H1 (cell line): ENCODE results near the gene CAPZB. TPM values are rescaled to one million over a fixed set of nuclear protein-coding genes. Genes with fewer than 3 reads are reported as not detected.

Experiments
- CTCF ChIA-PET: fragments of 300-600 bp; sonication (Branson Sonifier 250); formaldehyde crosslinking; loops from one replicate; lab custom pipeline; 2021; ENCODE audit not compliant: partially characterized antibody; lab: Charles Lee
- POLR2A ChIA-PET: fragments of 300-600 bp; sonication (Branson Sonifier 250); formaldehyde crosslinking; loops from one replicate; lab custom pipeline; 2021; ENCODE audit warnings: inconsistent platforms; ENCODE audit not compliant: partially characterized antibody; lab: Charles Lee
- DNase-seq, 2 experiments: peaks; one replicate each; pipeline versions ENCODE4 v3.0.0 to v3.0.0-alpha.2; 2010 to 2022; ENCODE audit warnings: low spot score in 2 of 2, low read depth in 1 of 2, mixed read lengths in 1 of 2
- FAIRE-seq: peaks from 2 replicates; lab custom pipeline; 2011; peaks lifted over from hg19 to GRCh38; lab: Jason Lieb, UNC
- H2AFZ ChIP-seq: 2 replicates; pipeline ENCODE4 v1.8.1; 2012; ENCODE audit warnings: low read length, inconsistent platforms
- H2AK5ac ChIP-seq: 2 replicates; pipeline ENCODE4 v1.6.1; 2013; ENCODE audit warnings: low read depth, low read length
- H2BK120ac ChIP-seq: replicated peaks from 2 replicates; pipeline ENCODE3; 2013; ENCODE audit warnings: low read depth, low read length, inconsistent platforms
- H2BK12ac ChIP-seq: 2 replicates; pipeline ENCODE4 v1.6.1; 2013; ENCODE audit warnings: low read depth, low read length
- H2BK15ac ChIP-seq: 2 replicates; pipeline ENCODE4 v1.6.1; 2013; ENCODE audit warnings: low read length
- H2BK20ac ChIP-seq: 2 replicates; pipeline ENCODE4 v1.6.1; 2013; ENCODE audit warnings: low read length
- H2BK5ac ChIP-seq: 2 replicates; pipeline ENCODE4 v1.6.1; 2013; ENCODE audit warnings: low read depth, low read length
- H3K14ac ChIP-seq: 2 replicates; pipeline ENCODE4 v1.6.1; 2013; ENCODE audit warnings: inconsistent platforms; ENCODE audit not compliant: insufficient read length
- H3K18ac ChIP-seq: 2 replicates; pipeline ENCODE4 v1.6.1; 2013; ENCODE audit warnings: low read length; ENCODE audit errors: extremely low read depth
- H3K23ac ChIP-seq: 2 replicates; pipeline ENCODE4 v1.6.1; 2013; ENCODE audit warnings: inconsistent platforms; ENCODE audit not compliant: insufficient read length
- H3K23me2 ChIP-seq: 2 replicates; pipeline ENCODE4 v1.6.1; 2013; ENCODE audit warnings: low read depth, low read length
- H3K27ac ChIP-seq: 2 replicates; pipeline ENCODE4 v1.6.1; 2011; ENCODE audit warnings: low read depth, low read length, inconsistent platforms
- H3K27me3 ChIP-seq, 4 experiments: replicated peaks in 1 of 4; 1 replicate in 1 of 4; 2 replicates in 3 of 4; pipeline versions ENCODE4 v1.6.1 to v1.8.1; 2011 to 2013; ENCODE audit warnings: low read length in 3 of 4, mild to moderate bottlenecking in 3 of 4, inconsistent platforms in 2 of 4, mixed read lengths in 2 of 4, moderate library complexity in 1 of 4; ENCODE audit not compliant: control insufficient read depth in 3 of 4, insufficient read depth in 3 of 4; ENCODE audit errors: extremely low read depth in 1 of 4
- H3K36me3 ChIP-seq, 4 experiments: 2 replicates each; pipeline versions ENCODE4 v1.6.1 to v1.8.1; 2011 to 2013; ENCODE audit warnings: mild to moderate bottlenecking in 4 of 4, low read length in 3 of 4, moderate library complexity in 2 of 4, control low read depth in 1 of 4, inconsistent platforms in 1 of 4; ENCODE audit not compliant: insufficient read depth in 4 of 4, control insufficient read depth in 2 of 4
- H3K4ac ChIP-seq: replicated peaks from 2 replicates; pipeline ENCODE3; 2013; ENCODE audit warnings: low read length, low read depth, mixed read lengths, inconsistent platforms; ENCODE audit not compliant: insufficient read length
- H3K4me1 ChIP-seq, 4 experiments: replicated peaks in 1 of 4; 1 replicate in 1 of 4; 2 replicates in 3 of 4; pipeline versions ENCODE4 v1.6.1 to v1.8.1; 2011 to 2013; ENCODE audit warnings: low read length in 3 of 4, inconsistent platforms in 2 of 4, mixed read lengths in 1 of 4; ENCODE audit not compliant: insufficient read depth in 4 of 4, control insufficient read depth in 3 of 4
- H3K4me2 ChIP-seq, 2 experiments: 2 replicates each; pipeline versions ENCODE4 v1.6.1 to v1.8.1; 2011 to 2013; ENCODE audit warnings: low read depth in 2 of 2, low read length in 2 of 2, control low read depth in 1 of 2, inconsistent platforms in 1 of 2, mild to moderate bottlenecking in 1 of 2; ENCODE audit not compliant: insufficient read depth in 1 of 2
- H3K4me3 ChIP-seq, 4 experiments: fragments of 200-600, 300-600 bp in 1 of 4; sonication (generic), shearing (Covaris generic), sonication (Bioruptor Twin) in 1 of 4; 2 replicates each; pipeline versions ENCODE4 v1.5.1 to v1.8.1; 2011 to 2016; ENCODE audit warnings: low read length in 4 of 4, low read depth in 3 of 4, control low read depth in 2 of 4, inconsistent platforms in 2 of 4, mild to moderate bottlenecking in 2 of 4, mixed read lengths in 1 of 4, moderate library complexity in 1 of 4; ENCODE audit not compliant: insufficient read depth in 2 of 4; ENCODE audit errors: extremely low read depth in 1 of 4
- H3K56ac ChIP-seq: replicated peaks from 2 replicates; pipeline ENCODE3; 2013; ENCODE audit warnings: low read depth, mild to moderate bottlenecking, mixed read lengths, low read length, inconsistent platforms; ENCODE audit not compliant: insufficient read length
- H3K79me1 ChIP-seq: 2 replicates; pipeline ENCODE4 v1.6.1; 2013; ENCODE audit warnings: low read depth, low read length, control low read depth
- H3K79me2 ChIP-seq, 2 experiments: 2 replicates each; pipeline versions ENCODE4 v1.6.1 to v1.8.1; 2012 to 2013; ENCODE audit warnings: low read length in 2 of 2, mild to moderate bottlenecking in 2 of 2, inconsistent platforms in 1 of 2; ENCODE audit not compliant: insufficient read depth in 2 of 2, control insufficient read depth in 1 of 2
- H3K9ac ChIP-seq, 4 experiments: replicated peaks in 1 of 4; 1 replicate in 1 of 4; 2 replicates in 3 of 4; pipeline versions ENCODE4 v1.6.1 to v1.8.1; 2011 to 2013; ENCODE audit warnings: low read depth in 3 of 4, low read length in 3 of 4, control low read depth in 2 of 4, mild to moderate bottlenecking in 2 of 4, moderate library complexity in 2 of 4, inconsistent platforms in 1 of 4; ENCODE audit errors: extremely low read depth in 1 of 4
- H3K9me3 ChIP-seq, 2 experiments: 2 replicates each; pipeline versions ENCODE4 v1.6.1 to v1.8.1; 2012 to 2013; ENCODE audit warnings: mild to moderate bottlenecking in 2 of 2, moderate library complexity in 2 of 2, control low read depth in 1 of 2, inconsistent platforms in 1 of 2, low read depth in 1 of 2, low read length in 1 of 2, mixed read lengths in 1 of 2; ENCODE audit not compliant: insufficient read depth in 2 of 2
- H4K20me1 ChIP-seq, 2 experiments: replicated peaks in 1 of 2; 2 replicates each; pipeline versions ENCODE3 to v1.8.1; 2011 to 2013; ENCODE audit warnings: inconsistent platforms in 2 of 2, low read length in 2 of 2, mild to moderate bottlenecking in 1 of 2; ENCODE audit not compliant: insufficient read depth in 2 of 2, control insufficient read depth in 1 of 2
- H4K5ac ChIP-seq: 2 replicates; pipeline ENCODE4 v1.6.1; 2013; ENCODE audit warnings: low read length, low read depth, mixed read lengths, inconsistent platforms; ENCODE audit not compliant: insufficient read length
- H4K8ac ChIP-seq: 2 replicates; pipeline ENCODE4 v1.8.0; 2013; ENCODE audit warnings: mild to moderate bottlenecking, moderate library complexity, low read length, inconsistent platforms; ENCODE audit not compliant: insufficient read depth; ENCODE audit errors: extremely low read depth
- H4K91ac ChIP-seq: replicated peaks from 2 replicates; pipeline ENCODE3; 2013; ENCODE audit warnings: low read length, mixed read lengths, inconsistent platforms; ENCODE audit not compliant: insufficient read length
- CHD1 ChIP-seq: IDR thresholded peaks from 2 replicates; pipeline ENCODE4 v1.6.1; 2012; ENCODE audit warnings: low read depth, low read length, improper control_type of control experiment
- CREB1 ChIP-seq: IDR thresholded peaks from 2 replicates; pipeline ENCODE4 v1.6.1; 2012; ENCODE audit warnings: inconsistent platforms
- EGR1 ChIP-seq: IDR thresholded peaks from 2 replicates; pipeline ENCODE4 v1.6.1; 2011; ENCODE audit warnings: low read depth, low read length, borderline replicate concordance
- EZH2 ChIP-seq: fragments of 200-600 bp; sonication (generic); IDR thresholded peaks from 2 replicates; pipeline ENCODE4 v1.7.1; 2012; ENCODE audit warnings: low read depth, mild to moderate bottlenecking, moderate library complexity, low read length, inconsistent platforms; ENCODE audit not compliant: severe bottlenecking
- GTF2F1 ChIP-seq: IDR thresholded peaks from 2 replicates; pipeline ENCODE4 v1.6.1; 2012; ENCODE audit warnings: low read depth, low read length, improper control_type of control experiment, borderline replicate concordance
- HDAC2 ChIP-seq, 2 experiments: fragments of 300-600 bp in 1 of 2; sonication (generic) in 1 of 2; IDR thresholded peaks; 2 replicates each; pipeline ENCODE4 v1.6.1; 2011 to 2012; ENCODE audit warnings: low read depth in 2 of 2, low read length in 2 of 2, mild to moderate bottlenecking in 2 of 2, moderate library complexity in 2 of 2, borderline replicate concordance in 1 of 2, inconsistent platforms in 1 of 2
- KDM1A ChIP-seq: fragments of 200-600, 300-600 bp; sonication (generic); IDR thresholded peaks from 2 replicates; pipeline ENCODE4 v1.7.1; 2016; ENCODE audit warnings: mild to moderate bottlenecking, low read length, borderline replicate concordance
- KDM4A ChIP-seq: IDR thresholded peaks from one replicate; pipeline ENCODE4 v1.7.1; 2012; ENCODE audit warnings: low read depth, mild to moderate bottlenecking, moderate library complexity, low read length, inconsistent platforms; ENCODE audit not compliant: severe bottlenecking
- NRF1 ChIP-seq: IDR thresholded peaks from 2 replicates; pipeline ENCODE4 v1.6.1; 2011; ENCODE audit warnings: mild to moderate bottlenecking, low read depth, low read length, improper control_type of control experiment
- RAD21 ChIP-seq, 2 experiments: IDR thresholded peaks in 1 of 2; conservative IDR thresholded peaks in 1 of 2; 2 replicates each; pipeline ENCODE4 v1.6.1; 2011; ENCODE audit warnings: low read depth in 2 of 2, low read length in 2 of 2, improper control_type of control experiment in 1 of 2, inconsistent platforms in 1 of 2, mild to moderate bottlenecking in 1 of 2, moderate library complexity in 1 of 2
- SRF ChIP-seq: IDR thresholded peaks from 2 replicates; pipeline ENCODE4 v1.6.1; 2011; ENCODE audit warnings: mild to moderate bottlenecking, low read depth, low read length, moderate library complexity
- TEAD4 ChIP-seq: IDR thresholded peaks from 2 replicates; pipeline ENCODE4 v1.6.1; 2012; ENCODE audit warnings: low read depth, low read length, inconsistent platforms, mixed read lengths
- YY1 ChIP-seq: IDR thresholded peaks from 2 replicates; pipeline ENCODE4 v1.6.1; 2011; ENCODE audit warnings: low read depth, mild to moderate bottlenecking, low read length
- WGBS, 2 experiments: shearing (Covaris generic) in 1 of 2; methylation state at CpG; one replicate each; pipeline versions ENCODE4 v1.1.6 to v1.1.7; 2013 to 2015; ENCODE audit warnings: low lambda C conversion rate in 2 of 2, mixed read lengths in 2 of 2, inconsistent platforms in 1 of 2, low coverage in 1 of 2, missing lambda C conversion rate in 1 of 2; ENCODE audit not compliant: insufficient replicate concordance in 2 of 2, insufficient coverage in 1 of 2, insufficient read length in 1 of 2; ENCODE audit errors: extremely low coverage in 1 of 2, missing lambda C conversion rate in 1 of 2; 5-methylcytosine and 5-hydroxymethylcytosine counted together
- polyA plus RNA-seq, 7 experiments: library from polyadenylated mRNA; depleted of rRNA in 3 of 7; stranded (reverse) in 5 of 7; unstranded in 2 of 7; fragments of >200 nt in 5 of 7; fragments of 200-250 nt in 2 of 7; gene quantifications; 1 replicate in 5 of 7; 2 replicates in 1 of 7; 4 replicates in 1 of 7; pipeline versions ENCODE4 v1.2.1 to v1.2.3, GENCODE V29; 2011 to 2013; ENCODE audit warnings: missing spikeins in 2 of 7, mixed read lengths in 2 of 7
- total RNA-seq: library from RNA; stranded (reverse); fragmentation: NEBNext Ultra II Directional; extraction: Animal tissue kit (Norgen Biotek cat#: 25700); gene quantifications from 2 replicates; pipeline ENCODE4 v1.2.1, GENCODE V29; 2021

The CAPZB gene
- total and polyA plus RNA-seq, 2 of the 8 experiments (the other 6 are each of a cell fraction or from before 2014, with no cell fraction given): 162 to 371 TPM

GRCh38 chr1:19368050-19368449, 117.3 kb downstream of the CAPZB start:
- peaks cover 0 to 12% of the 10 kb centered on the region in 2 experiments; a peak in 1 of 4 replicates for H3K79me2 ChIP-seq
- no peak overlapping the region for H3K4me2 ChIP-seq
- H3K9me3 ChIP-seq: no peaks in the 10 kb centered on the region
- no peak overlapping the region for H2BK12ac ChIP-seq
- H3K79me1 ChIP-seq: peaks cover 15% of the 10 kb centered on the region
- no peak overlapping the region for H3K14ac ChIP-seq
- peaks cover 13 to 19% of the 10 kb centered on the region in 2 experiments for H4K20me1 ChIP-seq
- H3K4me1 ChIP-seq: peaks cover 0 to 2% (median 0%) of the 10 kb centered on the region in 4 experiments; a peak in 1 of 7 replicates
- CTCF ChIA-PET: interaction anchor here (0.6 to 8.1 kb wide), 8 partner anchors 20 to 336 kb away, joined by 3 to 56 read pairs (median 4); no protein-coding TSS in a partner anchor
- H3K23me2 ChIP-seq: no peaks in the 10 kb centered on the region
- H2BK5ac ChIP-seq: no peak overlapping the region
- WGBS, 2 experiments: 98% methylated on average over 5 of the region's 5 CpGs; no CpG with 5 or more reads in 1 of the 2 experiments
- H3K4me3 ChIP-seq: no peak overlapping the region
- H3K4ac ChIP-seq: no peak overlapping the region
- FAIRE-seq (no peak), DNase-seq (no peak)
- no peak overlapping the region for H2AFZ ChIP-seq
- POLR2A ChIA-PET: interaction anchor here (1.3 kb wide), 1 partner anchor 14 kb away, joined by 4 read pairs; no protein-coding TSS in a partner anchor
- no peak overlapping the region for H3K18ac ChIP-seq
- H3K36me3 ChIP-seq: peaks cover 0 to 3% (median 1%) of the 10 kb centered on the region in 4 experiments; a peak in 2 of 8 replicates
- no peaks in the 10 kb centered on the region for H3K27me3 ChIP-seq
- no peak overlapping the region for H4K5ac ChIP-seq
- no peak overlapping the region for H2AK5ac ChIP-seq
- H3K9ac ChIP-seq: no peak overlapping the region
- no peak overlapping the region for H2BK20ac ChIP-seq
- no peak overlapping the region for H3K23ac ChIP-seq
- no peak overlapping the region for H2BK15ac ChIP-seq
- H4K8ac ChIP-seq: no peak overlapping the region
- no peak overlapping the region for H3K56ac ChIP-seq
- no peak overlapping the region for H2BK120ac ChIP-seq
- H3K27ac ChIP-seq: no peak overlapping the region
- no peak overlapping the region for H4K91ac ChIP-seq
- TF ChIP-seq YY1 (no peak), KDM1A (no peak), SRF (no peak), EZH2 (no peak), KDM4A (no peak), CREB1 (no peak), HDAC2 (IDR thresholded peaks at IDR 0.05; ENCODE audit: borderline replicate concordance in 1 of 2, low read depth in 2 of 2, low read length in 2 of 2) (no peak), EGR1 (no peak), TEAD4 (no peak), RAD21 (IDR thresholded peaks at IDR 0.05 in 1 of 2, conservative IDR thresholded peaks at IDR 0.05 in 1 of 2; ENCODE audit: low read depth in 2 of 2, low read length in 2 of 2) (no peak), GTF2F1 (no peak), NRF1 (no peak), CHD1 (no peak)
